BE2C (cell line): Measurements from ENCODE around the gene HDGFL2.

Experiments used
- DNase-seq: peaks from one replicate; pipeline ENCODE4 v3.0.0-alpha.2; 2020
- H3K27me3 ChIP-seq: fragments of 250-450 bp; sonication (Bioruptor Pico); 2 replicates; pipeline ENCODE4 v1.5.1; 2020; ENCODE audit warnings: mild to moderate bottlenecking
- H3K36me3 ChIP-seq: fragments of 250-450 bp; sonication (Bioruptor Pico); 2 replicates; pipeline ENCODE4 v1.5.1; 2020; ENCODE audit warnings: mild to moderate bottlenecking
- H3K4me1 ChIP-seq: fragments of 250-450 bp; sonication (Bioruptor Pico); 2 replicates; pipeline ENCODE4 v1.5.1; 2020
- H3K4me3 ChIP-seq: 2 replicates; pipeline ENCODE4 v1.5.1; 2011; ENCODE audit warnings: low read depth, low read length
- H3K9me3 ChIP-seq: fragments of 250-450 bp; sonication (Bioruptor Pico); 2 replicates; pipeline ENCODE4 v1.5.1; 2020
- CTCF ChIP-seq: IDR thresholded peaks from 2 replicates; pipeline ENCODE4 v1.5.1; 2012; ENCODE audit warnings: mild to moderate bottlenecking, low read depth, low read length

Gene HDGFL2

DNA sequence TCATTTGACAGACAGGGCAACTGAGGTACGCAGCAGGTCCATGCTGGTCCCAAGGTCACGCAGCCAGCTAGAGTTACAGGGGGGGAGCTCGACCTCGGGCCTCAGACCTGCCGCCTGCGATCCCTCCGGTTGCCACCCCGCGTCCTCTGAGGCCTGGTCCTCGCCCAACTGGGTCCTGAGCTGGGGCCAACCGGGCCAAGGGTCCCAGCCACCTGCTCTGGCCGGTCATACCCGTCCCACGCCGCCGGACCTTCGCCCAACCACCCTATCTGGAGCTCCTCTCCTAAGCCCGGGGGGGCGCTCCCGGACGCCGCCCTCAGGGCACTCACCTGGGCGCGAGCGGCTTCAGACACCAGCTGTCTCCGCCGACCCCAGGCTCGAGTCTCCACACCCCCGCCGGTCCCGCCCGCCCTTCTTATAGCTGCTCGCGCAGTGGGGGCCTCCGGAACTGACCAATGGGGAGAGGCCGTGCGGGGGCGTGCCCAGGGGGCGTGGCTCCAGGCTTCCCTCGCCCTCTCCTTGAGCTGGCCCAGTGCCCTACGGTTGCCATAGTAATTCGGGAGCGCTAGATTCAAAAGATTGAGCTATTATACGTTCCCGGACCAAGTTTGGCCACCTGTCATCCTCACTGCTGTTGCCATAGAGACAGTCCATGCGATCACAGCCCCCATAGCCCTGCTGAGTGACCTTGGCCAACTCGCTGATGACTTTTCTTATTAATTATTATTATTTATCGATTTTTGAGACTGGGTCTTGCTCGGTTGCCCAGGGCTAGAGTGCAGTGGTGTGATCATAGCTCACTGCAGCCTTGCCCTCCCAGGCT is 63.0 kb downstream of the HDGFL2 start, which contains the start of gene PLIN5:
PLIN5 (minus strand) TSS at position 389 of the 823 bp plus-strand sequence. CDS start 1,150 bp downstream, outside the sequence.
- Histone ChIP-seq H3K4me3 (peak within 1 kb of the TSS; percentile 42), H3K36me3 (no peaks in the 10 kb centered on the region), H3K9me3 (no peaks in the 10 kb centered on the region), H3K27me3 (no peaks in the 10 kb centered on the region), H3K4me1 (peaks cover 3% of the 10 kb centered on the region)
- TF ChIP-seq CTCF = no peak
- DNase-seq = peak; percentile 97

GRCh38 chr19:4536798-4537197 is 64.7 kb downstream of the HDGFL2 start:
- Histone ChIP-seq H3K4me1 (peaks cover 3% of the 10 kb centered on the region), H3K36me3 (no peaks in the 10 kb centered on the region), H3K4me3 (no peak overlapping the region), H3K9me3 (no peaks in the 10 kb centered on the region), H3K27me3 (no peaks in the 10 kb centered on the region)
- no peak for TF ChIP-seq CTCF
- no peak for DNase-seq

DNA sequence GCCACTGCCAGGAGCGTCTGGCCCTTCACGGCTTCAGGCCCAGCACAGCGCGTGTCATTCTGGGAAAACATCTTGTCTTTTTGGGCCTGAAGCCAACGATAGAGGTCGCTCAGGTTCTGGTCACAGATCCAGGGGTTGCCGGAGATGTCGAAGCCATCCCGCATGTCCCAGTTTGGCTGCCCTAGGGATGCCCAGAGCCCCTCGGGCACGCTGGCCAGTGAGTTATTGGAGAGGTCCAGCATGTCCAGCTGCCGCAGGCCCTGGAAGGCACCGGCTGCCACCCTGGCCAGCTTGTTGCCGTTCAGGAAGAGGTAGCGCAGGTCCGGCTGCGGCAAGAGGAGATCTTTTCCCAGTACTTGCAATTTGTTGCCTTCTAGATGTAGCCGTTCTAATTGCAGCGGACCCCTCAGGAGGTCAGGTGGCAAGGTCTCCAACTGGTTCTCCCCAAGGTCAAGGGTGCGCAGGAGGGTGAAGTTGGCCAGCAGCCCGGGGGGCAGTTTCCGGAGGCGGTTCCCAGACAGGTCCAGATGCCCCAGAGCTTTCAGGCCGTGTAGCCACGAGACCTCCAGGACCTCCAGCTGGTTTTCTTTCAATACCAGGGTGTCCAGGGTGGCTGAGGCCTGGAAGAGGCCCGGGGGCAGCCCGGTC is 66.0 kb downstream of the HDGFL2 start:
- no peaks in the 10 kb centered on the region for H3K27me3 ChIP-seq
- TF ChIP-seq CTCF = peak; percentile 28
- H3K4me1 ChIP-seq = peaks cover 3% of the 10 kb centered on the region
- no peaks in the 10 kb centered on the region for H3K36me3 ChIP-seq
- DNase-seq = no peak
- no peak overlapping the region for H3K4me3 ChIP-seq
- H3K9me3 ChIP-seq = no peaks in the 10 kb centered on the region

DNA sequence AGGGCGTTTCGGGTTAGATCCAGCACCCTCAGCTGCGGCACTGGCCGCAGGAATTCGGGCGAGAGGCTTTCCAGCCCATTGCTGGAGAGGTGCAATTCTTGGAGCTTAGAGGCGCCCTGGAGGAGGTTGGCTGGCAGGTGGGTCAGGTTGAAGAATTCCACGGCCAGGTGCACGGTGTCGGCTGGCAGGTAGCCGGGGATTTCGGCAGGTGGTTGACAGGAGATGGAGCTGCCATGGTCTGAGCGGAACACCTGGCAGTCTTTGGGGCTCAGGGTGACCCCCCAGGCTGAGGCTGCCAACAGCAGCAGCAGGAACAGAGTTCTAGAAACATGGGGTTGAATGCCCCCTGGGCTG is 66.5 kb downstream of the HDGFL2 start:
- H3K27me3 ChIP-seq = no peaks in the 10 kb centered on the region
- H3K9me3 ChIP-seq = no peaks in the 10 kb centered on the region
- TF ChIP-seq CTCF = no peak
- no peak overlapping the region for H3K4me3 ChIP-seq
- peaks cover 3% of the 10 kb centered on the region for H3K4me1 ChIP-seq
- no peak for DNase-seq
- H3K36me3 ChIP-seq = no peaks in the 10 kb centered on the region

DNA sequence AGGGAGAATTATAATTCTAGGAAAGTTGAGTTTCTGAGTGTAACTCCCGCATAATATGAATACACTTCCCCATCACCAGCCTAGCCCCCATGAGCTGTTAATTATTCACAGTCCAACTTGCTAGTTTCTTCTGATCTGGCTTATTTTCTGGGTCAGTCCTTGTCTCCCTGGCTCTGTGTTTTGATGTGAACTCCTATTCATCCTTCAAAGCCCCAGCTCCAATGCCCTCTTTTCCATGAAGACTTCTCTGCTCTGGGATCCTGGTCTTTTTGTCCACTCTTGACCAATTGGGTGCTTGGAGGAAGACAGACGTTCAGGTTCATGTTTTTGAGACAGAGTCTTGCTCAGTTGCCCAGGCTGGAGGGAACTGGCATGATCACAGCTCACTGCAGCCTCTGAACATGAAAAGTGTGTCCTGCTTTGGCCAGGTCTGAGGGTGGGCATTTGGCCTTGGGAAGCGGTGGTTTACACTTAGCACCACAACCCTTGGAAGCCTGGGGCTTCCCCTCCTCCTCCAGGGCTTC is 67.1 kb downstream of the HDGFL2 start:
- no peak for DNase-seq
- Histone ChIP-seq H3K36me3 (no peaks in the 10 kb centered on the region), H3K4me3 (no peak overlapping the region), H3K4me1 (peaks cover 3% of the 10 kb centered on the region), H3K27me3 (no peaks in the 10 kb centered on the region), H3K9me3 (no peaks in the 10 kb centered on the region)
- no peak for TF ChIP-seq CTCF
